ENCODE data around the gene SCN7A.
"Not testable (repeated sequence)": the region's sequence is repeated elsewhere in the genome, so short reads cannot be mapped to it uniquely, and the experiment has no call there.

SCN7A gene

GRCh38 chr2:166494140-166494624, at the start of gene SCN7A:
SCN7A (minus strand) TSS chr2:166494249; CDS start chr2:166477696, 16,553 bp downstream.
- DNase-seq = peak in 1 of 2 experiments; percentile 65

- peak; percentile 31 to 74 for DNase-seq
Measured at GRCh38 chr2:166539340-166540162, 45.5 kb upstream of the SCN7A start.

DNA sequence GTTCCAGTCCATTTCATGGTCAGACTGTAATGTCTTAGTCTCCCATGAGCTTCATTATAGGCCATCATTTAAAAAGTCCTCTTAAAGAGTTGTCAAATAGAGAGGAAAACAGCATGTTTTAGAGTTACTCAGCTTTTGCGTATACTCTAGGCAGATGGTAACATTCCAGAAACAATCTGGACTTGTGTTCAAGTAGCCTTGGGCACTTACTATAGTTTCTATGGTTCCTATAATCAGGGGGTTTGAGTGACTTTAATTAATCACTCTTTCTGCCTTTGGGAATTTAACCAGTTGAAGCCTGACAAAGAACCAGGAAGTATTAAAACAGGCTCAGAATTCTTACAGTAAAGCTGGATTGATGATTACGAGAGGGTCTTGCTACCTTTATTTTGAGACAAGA, 42.1 kb upstream of the SCN7A start:
- no peak for DNase-seq

- no peak for DNase-seq
Measured at GRCh38 chr2:166521155-166521554, 27.1 kb upstream of the SCN7A start.

GRCh38 chr2:166520604-166521003, 26.6 kb upstream of the SCN7A start:
- no peak for DNase-seq

- no peak for DNase-seq
Measured at GRCh38 chr2:166519391-166519962, 25.4 kb upstream of the SCN7A start.

GRCh38 chr2:166518634-166519390, 24.8 kb upstream of the SCN7A start:
- no peak for DNase-seq

GRCh38 chr2:166517533-166518061, 23.5 kb upstream of the SCN7A start:
- no peak for DNase-seq

GRCh38 chr2:166516712-166517303, 22.8 kb upstream of the SCN7A start:
- peak; percentile 35 to 64 for DNase-seq

DNA sequence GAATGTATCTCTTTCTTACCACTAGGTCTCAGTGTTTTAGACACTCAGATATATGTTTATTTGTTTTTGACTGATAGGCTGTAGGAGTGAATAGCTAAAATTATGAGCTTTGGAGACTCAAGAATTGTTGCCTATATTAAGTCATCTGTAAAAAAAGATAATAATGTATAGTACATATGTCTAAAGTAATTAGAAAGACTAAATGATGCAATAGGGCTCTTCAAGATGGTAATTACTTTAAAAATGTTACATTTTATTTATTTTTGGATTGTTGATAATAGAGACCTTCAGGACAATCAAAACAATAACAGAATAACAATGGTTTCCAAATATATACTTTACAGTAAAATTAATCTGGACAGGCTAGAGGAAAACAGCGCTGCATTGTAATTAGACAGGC, 19.9 kb upstream of the SCN7A start:
- no peak for DNase-seq

GRCh38 chr2:166499281-166499680, 5.2 kb upstream of the SCN7A start:
- no peak for DNase-seq

DNA sequence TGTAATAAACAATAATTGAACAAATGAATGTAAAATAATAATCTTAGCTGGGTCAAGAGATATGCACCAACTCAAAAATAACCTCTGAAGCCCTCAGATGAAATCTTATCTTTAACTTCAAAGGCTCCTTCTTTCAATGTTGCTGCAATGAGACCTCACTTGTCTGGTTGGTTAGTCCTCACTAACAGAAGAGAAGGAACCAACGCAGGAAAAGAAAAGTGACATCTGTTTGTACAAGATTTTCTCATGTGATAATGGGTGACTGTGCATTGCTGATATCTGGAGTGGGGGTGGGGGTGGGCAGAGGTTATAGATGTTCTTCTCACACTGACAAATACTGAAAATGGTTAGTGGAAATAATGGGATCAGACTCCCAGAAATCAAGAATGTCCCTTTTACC, 2.6 kb downstream of the SCN7A start:
- DNase-seq = no peak

- DNase-seq = no peak
Measured at GRCh38 chr2:166487171-166487570, 6.9 kb downstream of the SCN7A start.

DNA sequence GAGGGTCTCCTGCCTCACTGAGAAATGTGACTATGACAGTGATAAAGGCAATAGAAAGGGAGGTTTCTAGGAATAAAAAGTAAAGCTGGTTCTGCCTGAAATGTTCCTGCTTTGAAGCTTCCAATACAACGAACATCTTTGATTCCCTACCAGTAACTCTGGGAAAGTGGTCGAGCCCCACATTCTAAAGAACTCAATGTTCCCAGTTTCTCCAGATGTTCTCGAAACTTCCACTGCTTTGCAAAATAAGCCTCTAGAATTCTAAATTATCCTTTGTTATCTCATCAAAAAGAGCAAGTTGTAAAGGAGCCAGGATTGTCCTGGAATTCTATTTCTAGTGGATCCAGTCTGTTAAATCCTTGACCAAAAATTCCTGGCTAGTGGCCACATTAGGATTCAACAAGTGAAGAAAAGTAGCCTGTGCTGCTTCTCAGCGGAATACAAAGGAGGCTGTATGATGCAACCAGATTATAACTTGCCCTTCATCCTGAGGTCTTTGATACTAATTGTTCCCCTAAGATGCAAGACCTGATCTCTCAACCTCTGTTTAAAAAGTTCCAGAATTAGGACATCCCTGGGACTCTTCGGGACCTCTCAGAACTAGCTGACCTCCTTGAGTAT, 8.4 kb downstream of the SCN7A start:
- DNase-seq = no peak

DNA sequence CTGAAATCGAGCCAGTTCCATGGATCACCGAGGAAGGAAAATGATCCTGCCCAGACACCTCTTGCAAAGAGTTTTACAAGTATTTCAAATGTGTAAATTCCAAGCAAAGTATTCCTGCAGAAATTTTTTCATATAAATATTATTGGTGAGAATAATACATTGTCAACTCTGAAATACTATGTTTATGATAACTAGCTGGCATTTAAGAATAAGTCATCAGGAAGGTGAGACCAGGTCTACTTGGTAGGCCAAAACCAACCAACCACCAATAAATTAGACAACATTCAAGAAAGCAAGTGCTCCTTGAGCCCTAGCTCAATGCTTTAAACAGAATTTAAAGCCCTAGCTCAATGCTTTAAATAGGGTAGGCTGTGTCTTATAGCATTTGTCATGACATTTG, 21.7 kb downstream of the SCN7A start:
- no peak for DNase-seq

- peak; percentile 2 to 27 for DNase-seq
Measured at GRCh38 chr2:166468124-166469024, 25.7 kb downstream of the SCN7A start.

GRCh38 chr2:166464187-166464586, 29.9 kb downstream of the SCN7A start:
- DNase-seq = no peak

DNA sequence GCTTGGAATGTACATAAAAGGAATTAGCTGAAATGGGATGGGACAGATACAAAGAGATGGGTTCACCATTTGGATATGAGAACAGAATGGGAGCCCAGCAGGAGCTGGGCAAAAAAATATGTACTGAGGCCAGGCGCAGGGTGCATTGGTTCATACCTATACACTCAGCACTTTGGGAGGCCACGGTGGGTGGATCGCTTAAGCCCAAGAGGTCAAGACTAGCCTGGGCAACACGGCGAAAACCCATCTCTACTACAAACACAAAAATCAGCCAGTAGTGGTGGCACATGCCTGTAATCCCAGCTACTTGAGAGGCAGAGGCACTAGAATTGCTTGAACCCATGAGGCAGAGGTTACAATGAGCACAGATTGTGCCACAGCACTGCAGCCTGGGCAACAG, 30.4 kb downstream of the SCN7A start:
- DNase-seq = no peak

GRCh38 chr2:166458674-166459073, 35.4 kb downstream of the SCN7A start:
- no peak for DNase-seq

- not testable (repeated sequence) for DNase-seq
Measured at GRCh38 chr2:166455823-166456222, 38.2 kb downstream of the SCN7A start.

- no peak for DNase-seq
Measured at GRCh38 chr2:166454006-166454595, 39.9 kb downstream of the SCN7A start.
